GM19395 (cell line): Measurements from ENCODE around the gene SLC38A1.
A peak's percentile ranks its signal among the peaks of the same experiment; 100 is the strongest.
"Not testable (repeated sequence)": the region's sequence is repeated elsewhere in the genome, so short reads cannot be mapped to it uniquely, and the experiment has no call there.

Experiments used
- ATAC-seq: cut with Tn5 transposase; IDR thresholded peaks from one replicate; pipeline ENCODE4 v1.9.1; 2021; ENCODE audit warnings: mild to moderate bottlenecking, moderate library complexity; ENCODE audit not compliant: unreplicated experiment

The SLC38A1 gene

DNA sequence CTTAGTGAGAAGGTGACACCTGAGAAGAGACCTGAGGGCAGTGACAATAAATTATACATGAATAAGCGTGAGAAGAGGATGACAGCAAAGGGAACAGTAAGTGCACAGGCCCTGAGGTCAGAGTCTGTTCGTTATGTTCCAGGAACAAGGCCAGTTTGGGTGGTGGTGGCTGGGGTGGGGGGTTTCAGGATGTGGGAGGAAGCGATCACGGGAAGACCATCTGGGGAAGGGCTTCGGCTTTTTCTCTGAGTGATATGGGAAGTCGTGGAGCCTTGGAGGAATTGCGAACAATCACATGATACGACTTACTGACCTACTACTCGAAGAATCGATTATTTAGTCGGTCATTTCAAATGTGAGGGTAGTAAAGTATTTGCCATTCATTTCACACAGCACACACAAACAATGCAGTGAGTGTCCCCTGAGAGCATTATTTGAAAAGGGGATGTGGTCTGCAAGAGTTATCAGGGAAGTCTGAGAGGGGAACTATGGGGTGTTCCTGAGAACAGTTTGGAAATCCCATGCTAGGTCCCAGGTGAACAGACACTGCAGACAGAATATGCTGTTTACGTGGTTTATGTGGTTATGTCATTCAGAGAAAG is 94.7 kb downstream of the SLC38A1 start:
- no peak for ATAC-seq

DNA sequence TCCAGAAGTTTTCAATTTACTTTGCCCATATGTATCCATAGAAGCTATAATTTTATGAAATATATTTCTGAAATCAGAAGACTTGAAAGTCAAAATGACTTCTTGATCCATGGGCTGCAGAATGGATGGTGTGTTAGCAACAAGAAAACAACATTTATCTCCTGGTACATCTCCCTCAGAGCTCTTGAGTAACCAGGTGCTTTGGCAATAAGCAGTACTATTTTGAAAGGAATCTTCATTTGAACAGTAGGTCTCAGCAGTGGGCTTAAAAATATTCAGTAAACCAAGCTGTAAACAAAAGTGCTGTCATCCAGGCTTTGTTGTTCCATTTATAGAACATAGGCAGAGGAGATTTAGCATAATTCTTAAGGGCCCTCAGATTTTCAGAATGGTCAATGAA is 100.4 kb downstream of the SLC38A1 start:
- ATAC-seq = no peak

GRCh38 chr12:46167412-46167811 is 101.4 kb downstream of the SLC38A1 start:
- no peak for ATAC-seq

DNA sequence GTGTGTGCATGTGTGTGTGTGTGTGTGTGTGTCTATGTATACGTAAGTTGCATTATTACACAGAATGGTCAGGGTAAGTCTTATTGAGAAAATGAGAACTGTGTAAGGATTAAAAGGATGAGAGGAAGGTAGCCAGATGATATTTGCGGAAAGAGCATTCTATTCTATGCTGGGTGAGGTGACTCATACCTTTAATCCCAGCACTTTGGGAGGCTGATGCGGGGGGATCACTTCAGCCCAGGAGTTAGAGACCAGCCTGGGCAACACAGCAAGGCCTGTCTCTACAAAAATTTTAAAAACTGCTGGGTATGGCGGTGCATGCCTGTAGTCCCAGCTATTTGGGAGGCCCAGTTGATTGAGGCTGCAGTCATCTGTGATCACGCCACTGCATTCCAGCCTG is 103.7 kb downstream of the SLC38A1 start:
- no peak for ATAC-seq

DNA sequence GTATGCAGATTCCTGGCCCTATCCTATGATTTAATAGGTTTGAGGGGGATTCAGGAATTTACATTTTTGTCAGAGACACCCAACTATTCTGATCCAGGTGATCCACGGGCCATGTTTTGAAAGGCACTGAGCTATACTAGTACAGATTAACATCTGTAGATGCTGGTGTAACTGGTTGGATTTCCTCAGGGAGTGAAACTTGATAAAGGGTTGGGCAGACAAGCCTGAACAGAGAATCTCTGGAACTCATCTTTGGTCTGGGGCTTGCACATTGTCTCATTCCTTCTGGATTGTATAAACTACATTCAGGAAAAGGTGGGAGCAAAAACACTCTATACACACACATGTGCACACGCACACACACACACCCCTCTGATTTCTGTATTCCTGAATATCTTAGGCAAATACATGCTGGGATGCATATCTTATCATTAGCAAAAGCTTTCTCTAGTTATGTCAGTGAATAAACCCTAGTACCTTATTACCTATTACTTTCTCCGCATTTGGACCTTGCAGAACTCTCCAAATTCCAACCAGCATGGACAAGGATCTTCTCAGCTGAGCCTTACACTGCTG is 104.6 kb downstream of the SLC38A1 start:
- no peak for ATAC-seq

GRCh38 chr12:46162549-46163076 is 106.2 kb downstream of the SLC38A1 start:
- ATAC-seq = not testable (repeated sequence)

GRCh38 chr12:46160981-46161690 is 107.7 kb downstream of the SLC38A1 start:
- no peak for ATAC-seq

- ATAC-seq = no peak
Measured at GRCh38 chr12:46160101-46160980, 108.5 kb downstream of the SLC38A1 start.

GRCh38 chr12:46159309-46159901 is 109.4 kb downstream of the SLC38A1 start:
- no peak for ATAC-seq

DNA sequence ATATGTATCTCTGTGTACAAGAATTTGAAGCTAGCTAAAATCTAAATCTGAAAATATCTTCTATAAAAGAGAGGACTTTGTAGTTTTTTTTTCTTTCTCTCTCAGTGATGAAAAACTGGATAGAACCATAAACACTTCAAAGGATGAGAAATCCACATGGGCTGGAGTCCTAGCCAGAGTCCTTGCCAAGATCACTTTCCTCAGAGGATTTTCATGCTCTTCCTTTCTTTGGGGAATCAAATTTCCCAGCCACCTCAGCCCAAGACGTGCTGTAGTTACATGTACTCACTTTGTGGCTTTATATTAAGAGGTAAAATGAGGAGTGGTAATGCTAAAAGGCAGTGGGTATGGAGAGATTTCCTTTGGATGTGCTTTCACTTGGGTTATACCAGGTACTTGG is 110.3 kb downstream of the SLC38A1 start:
- ATAC-seq = no peak

DNA sequence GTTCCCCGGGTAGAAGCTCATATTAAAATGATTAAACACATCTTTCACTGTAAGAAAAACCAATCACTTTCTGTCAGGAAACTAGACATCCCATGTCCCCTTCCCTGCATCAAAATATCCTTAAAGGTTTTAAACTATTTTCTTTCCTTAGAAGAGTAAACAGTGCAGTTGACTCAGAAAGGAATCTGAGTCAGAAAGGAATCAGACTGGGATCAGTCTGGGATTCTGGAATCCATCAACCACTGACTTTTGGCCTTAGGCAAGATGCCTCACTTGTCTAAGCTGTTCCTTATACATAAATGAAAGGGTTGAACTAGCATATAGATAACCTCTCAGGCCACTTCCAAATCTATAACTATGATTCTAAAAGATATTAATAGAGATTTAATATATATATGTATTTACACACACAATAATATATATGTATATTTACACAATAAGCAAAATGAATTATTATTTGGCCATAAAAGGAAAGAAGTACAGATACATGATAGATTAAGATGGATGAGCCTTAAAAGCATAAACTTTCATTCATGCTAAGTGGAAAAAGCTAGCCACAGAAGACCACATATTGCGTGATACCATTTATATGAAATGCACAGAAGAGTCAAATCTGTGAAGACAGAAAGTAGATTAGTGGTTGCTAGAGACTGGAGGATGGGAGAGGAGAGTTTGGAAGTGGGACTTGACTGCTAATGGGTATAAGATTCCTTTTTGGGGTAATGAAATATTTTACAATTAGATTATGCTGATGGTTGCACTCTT is 114.4 kb downstream of the SLC38A1 start:
- no peak for ATAC-seq

GRCh38 chr12:46153268-46153872 is 115.5 kb downstream of the SLC38A1 start:
- ATAC-seq = no peak

- ATAC-seq = no peak
Measured at GRCh38 chr12:46152456-46152855, 116.4 kb downstream of the SLC38A1 start.

DNA sequence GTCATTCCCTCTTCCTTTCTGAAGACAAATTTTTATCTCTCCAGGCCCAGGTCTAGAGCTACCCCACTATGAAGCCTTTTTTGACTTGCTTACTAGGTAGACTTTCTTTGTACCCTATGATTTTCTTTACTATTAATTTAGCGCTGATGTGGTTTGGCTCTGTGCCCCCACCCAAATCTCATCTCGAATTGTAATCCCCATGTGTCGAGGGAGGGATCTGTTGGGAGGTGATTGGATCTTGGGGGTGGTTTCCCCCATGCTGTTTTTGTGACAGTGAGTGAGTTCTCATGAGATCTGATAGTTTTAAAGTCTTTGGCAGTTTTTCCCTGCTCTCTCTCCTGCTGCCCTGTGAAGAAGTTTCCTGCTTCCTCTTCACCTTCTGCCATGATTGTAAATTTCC is 118.1 kb downstream of the SLC38A1 start:
- no peak for ATAC-seq

- ATAC-seq = no peak
Measured at GRCh38 chr12:46149905-46150304, 118.9 kb downstream of the SLC38A1 start.

DNA sequence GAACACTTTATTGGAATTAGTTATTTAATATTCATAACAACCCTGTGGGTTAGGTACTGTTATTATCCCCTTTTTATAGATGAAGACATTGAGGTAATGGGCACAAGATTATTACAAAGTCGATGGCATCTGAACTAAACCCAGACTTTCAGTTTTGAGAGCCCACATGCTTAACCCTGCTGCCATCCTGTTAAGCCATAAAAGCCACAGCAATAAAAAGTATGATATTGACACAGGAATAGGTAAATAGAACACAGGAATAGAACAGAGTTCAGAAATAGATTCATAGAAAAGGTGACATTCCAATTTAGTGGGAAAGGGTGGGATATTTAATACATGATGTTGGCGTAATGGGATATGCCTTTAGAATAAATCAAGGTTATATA is 119.8 kb downstream of the SLC38A1 start:
- no peak for ATAC-seq

GRCh38 chr12:46148327-46149078 is 120.3 kb downstream of the SLC38A1 start:
- ATAC-seq = no peak

- ATAC-seq = peak; percentile 75
Measured at GRCh38 chr12:46147144-46147543, 121.7 kb downstream of the SLC38A1 start.

DNA sequence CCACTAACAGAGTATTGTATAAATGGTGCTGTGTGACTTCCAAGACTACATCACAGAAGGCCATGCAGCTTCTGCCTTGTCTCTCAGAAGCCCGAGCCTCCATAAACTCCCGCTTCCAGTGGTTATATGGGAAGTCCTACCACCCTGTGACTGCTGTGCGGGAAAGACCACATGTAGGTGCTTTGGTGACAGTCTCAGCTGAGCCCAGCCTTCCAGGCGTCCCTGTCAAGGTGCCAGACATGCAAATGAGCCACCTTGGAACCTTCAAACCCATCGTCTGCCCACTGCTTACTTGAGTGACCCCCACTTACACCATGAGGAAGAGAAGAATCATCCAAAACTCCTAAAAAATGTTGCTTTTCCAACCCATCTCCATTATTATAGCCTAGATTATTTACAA is 123.0 kb downstream of the SLC38A1 start:
- no peak for ATAC-seq
